Cardiac fibroblast (primary cell): ENCODE measurements around the gene NXNL1.
A peak's percentile ranks its signal among the peaks of the same experiment; 100 is the strongest.
"Not testable (repeated sequence)": the region's sequence is repeated elsewhere in the genome, so short reads cannot be mapped to it uniquely, and the experiment has no call there.

Experiments used
- DNase-seq, 2 donors: peaks; one replicate each; pipeline versions ENCODE4 v3.0.0 to v3.0.0-alpha.2; 2010; ENCODE audit warnings: low read depth in 2 of 2
- H3K4me3 ChIP-seq, 2 donors: replicated peaks in 1 of 2; 1 replicate in 1 of 2; 2 replicates in 1 of 2; pipeline ENCODE4 v1.5.1; 2011; ENCODE audit warnings: low read depth in 2 of 2, low read length in 2 of 2, mild to moderate bottlenecking in 2 of 2, moderate library complexity in 1 of 2
- TF ChIP-seq, protein P1 (sequence below): IDR thresholded peaks from one replicate; pipeline ENCODE4 v1.5.1; 2011; ENCODE audit warnings: low read depth, mild to moderate bottlenecking, low read length, inconsistent platforms

The NXNL1 gene

DNA sequence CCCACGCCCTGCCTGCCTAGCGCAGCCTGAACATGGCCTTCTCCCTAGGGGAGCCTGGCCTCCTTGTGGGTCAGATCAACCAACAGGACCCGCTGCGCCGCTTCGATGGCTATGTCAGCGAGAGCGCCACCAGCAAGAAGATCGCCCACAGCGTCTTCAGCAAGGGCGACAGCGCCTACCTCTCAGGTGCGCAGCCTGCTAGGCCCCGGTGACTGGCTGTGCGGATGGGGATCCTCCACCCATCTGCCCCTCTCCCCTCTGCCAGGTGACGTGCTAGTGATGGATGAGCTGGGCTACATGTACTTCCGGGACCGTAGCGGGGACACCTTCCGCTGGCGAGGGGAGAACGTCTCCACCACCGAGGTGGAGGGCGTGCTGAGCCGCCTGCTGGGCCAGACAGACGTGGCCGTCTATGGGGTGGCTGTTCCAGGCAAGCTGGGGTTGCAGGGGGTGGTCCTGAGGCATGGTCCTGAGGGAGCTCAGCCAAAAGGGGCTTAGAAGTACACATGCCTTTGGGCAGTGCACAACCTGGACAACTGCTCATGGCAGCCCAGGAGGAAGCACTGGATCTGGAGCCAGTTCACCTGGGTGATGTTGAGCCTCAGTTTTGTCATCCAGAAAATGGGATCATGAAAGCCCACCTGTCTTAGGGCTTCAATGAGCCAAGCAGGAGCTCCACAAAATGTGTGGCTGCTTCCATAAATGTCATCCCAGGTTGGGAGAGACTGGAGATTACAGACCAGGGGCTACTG, 39.9 kb upstream of the NXNL1 start:
- TF ChIP-seq, protein P1, sequence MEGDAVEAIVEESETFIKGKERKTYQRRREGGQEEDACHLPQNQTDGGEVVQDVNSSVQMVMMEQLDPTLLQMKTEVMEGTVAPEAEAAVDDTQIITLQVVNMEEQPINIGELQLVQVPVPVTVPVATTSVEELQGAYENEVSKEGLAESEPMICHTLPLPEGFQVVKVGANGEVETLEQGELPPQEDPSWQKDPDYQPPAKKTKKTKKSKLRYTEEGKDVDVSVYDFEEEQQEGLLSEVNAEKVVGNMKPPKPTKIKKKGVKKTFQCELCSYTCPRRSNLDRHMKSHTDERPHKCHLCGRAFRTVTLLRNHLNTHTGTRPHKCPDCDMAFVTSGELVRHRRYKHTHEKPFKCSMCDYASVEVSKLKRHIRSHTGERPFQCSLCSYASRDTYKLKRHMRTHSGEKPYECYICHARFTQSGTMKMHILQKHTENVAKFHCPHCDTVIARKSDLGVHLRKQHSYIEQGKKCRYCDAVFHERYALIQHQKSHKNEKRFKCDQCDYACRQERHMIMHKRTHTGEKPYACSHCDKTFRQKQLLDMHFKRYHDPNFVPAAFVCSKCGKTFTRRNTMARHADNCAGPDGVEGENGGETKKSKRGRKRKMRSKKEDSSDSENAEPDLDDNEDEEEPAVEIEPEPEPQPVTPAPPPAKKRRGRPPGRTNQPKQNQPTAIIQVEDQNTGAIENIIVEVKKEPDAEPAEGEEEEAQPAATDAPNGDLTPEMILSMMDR: no peak
- DNase-seq: no peak
- no peak overlapping the region for H3K4me3 ChIP-seq

DNA sequence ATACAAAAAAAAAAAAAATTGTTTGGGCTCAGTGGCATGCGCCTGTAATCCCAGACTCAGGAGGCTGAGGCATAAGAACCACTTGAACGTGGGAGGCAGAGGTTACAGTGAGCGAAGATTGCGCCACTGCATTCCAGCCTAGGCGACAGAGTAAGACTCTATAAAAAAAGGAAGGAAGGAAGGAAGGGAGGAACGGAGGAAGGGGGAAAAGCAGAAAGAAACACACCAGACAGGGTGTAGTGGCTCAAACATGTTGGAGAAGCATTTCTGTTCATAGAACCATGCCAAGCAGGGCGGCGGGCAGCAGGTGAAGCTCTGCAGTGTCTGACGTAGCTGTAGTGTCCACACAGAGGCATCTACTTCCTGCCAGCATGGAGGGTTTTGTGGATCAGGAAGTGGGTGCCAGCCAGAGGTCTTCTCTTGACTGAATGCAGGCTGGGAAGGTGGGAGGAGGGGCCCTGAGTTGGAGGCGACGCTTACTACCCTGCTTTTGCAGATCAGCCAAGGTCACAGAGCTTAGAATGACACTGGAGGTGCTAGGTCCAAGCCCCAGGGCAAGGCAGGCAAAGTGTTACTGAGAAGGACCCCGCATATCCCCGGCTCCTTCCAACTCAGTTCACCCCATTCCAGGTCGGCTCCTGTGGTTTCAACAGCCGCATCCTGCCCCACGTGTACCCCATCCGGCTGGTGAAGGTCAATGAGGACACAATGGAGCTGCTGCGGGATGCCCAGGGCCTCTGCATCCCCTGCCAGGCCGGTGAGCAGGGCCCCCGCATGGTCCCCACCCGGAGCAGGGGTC, 39.1 kb upstream of the NXNL1 start:
- no peak overlapping the region for H3K4me3 ChIP-seq
- TF ChIP-seq, protein P1: no peak
- DNase-seq: peak; percentile 78 to 85

DNA sequence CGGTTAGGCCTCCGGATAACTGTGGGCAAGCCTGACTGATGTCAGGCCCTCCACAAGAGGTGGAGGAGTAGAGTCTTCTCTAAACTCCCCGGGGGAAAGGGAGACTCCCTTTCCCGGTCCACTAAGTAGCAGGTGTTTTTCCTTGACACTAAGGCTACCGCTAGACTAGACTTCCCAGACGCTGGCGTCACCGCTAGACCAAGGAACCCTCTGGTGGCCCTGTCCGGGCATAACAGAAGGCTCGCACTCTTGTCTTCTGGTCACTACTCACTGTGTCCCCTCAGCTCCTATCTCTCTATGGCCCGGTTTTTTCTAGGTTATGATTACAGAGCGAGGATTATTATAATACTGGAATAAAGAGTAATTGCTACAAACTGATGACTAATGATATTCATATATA, 38.3 kb upstream of the NXNL1 start:
- DNase-seq, H3K4me3 ChIP-seq: not testable (repeated sequence)

DNA sequence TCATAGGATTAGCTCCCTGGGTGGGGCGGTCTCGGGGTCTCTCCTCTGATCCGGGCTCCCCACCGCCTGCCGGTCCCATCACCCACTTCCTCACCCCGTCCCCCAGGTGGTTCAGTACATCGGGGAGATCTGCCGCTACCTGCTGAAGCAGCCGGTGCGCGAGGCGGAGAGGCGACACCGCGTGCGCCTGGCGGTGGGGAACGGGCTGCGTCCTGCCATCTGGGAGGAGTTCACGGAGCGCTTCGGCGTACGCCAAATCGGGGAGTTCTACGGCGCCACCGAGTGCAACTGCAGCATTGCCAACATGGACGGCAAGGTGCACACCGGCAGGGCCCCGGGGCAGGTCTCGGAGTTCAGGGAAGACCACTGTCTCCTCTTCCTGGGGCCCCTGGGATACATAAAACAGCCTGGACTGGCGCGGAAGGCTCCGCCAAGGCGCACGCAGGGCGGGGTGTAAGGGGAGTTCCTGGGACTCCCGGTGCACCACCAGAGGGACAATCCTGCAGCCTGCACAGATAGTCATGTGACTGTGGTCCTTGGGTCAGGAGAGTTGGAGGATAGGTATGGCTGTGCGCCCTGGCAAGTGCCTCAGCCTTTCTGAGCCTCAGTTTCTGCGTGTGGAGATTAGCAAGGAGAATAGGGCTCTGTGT, 36.5 kb upstream of the NXNL1 start:
- DNase-seq: no peak
- TF ChIP-seq, protein P1: no peak
- H3K4me3 ChIP-seq: no peak overlapping the region

DNA sequence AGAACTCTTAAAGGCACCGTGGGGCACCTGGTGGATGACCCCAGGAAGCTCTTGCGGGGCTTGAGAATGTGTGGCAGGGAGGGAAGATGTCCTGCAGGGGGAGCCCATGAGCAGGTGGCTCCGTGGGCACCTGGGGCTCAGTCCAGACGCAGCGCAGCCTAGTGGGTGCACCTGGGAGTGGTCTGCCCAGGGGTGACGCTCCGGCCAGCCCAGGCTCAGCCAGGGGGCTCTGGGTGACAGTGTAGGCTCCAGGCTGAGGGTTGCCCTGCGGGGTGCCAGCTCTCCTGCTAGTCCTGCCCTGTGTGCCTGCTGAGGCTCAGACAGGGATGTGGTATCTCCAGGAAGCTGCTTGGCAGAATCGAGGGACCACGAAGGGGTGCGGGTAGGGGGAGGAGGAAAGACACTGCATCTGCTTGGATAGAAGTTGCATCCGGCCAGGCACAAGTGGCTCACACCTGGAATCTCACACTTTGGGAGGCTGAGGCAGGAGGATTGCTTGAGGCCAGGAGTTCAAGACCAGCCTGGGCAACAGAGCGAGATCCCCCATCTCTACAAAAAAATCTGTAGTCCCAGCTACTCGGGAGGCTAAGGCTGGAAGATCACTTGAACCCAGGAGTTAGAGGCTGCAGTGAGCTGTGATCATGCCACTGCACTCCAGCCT, 35.7 kb upstream of the NXNL1 start:
- DNase-seq: peak; percentile 73 to 75
- TF ChIP-seq, protein P1: peak; percentile 98
- no peak overlapping the region for H3K4me3 ChIP-seq

DNA sequence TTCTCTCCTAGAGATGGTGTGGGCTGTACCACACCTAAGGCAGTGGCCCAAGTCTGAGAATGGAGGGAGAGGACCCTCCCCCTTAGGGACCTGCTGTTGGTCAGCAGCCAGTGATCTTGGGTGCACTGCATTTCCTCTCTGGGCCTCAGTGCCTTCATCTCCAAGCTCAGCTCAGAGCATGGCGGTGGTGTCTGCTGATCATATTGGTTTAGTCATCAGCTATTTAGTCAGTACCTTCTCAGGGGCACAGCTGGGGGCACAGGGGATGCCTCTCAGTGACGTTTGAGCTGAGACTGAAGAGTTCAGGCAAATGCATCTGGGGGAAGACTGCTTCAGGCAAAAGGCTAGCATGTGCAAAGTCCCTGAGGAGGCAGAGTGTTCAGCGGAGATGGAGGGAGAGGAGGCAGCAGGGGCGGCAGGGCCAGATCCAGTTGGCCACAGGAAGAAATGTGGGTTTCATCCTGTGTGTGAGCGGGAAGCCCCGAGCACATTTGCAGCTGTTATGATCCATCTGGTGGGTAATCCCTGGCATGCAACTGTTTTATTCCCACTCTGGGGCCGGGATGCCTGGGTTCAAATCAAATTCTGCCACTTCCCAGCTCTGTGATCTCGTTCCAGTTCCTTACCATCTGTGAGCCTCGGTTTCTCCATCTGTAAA, 35.0 kb upstream of the NXNL1 start:
- TF ChIP-seq, protein P1: no peak
- no peak overlapping the region for H3K4me3 ChIP-seq
- DNase-seq: no peak
